ENCODE measurements around the gene VTN.

The VTN gene

GRCh38 chr17:28370035-28370743, at the start of gene VTN:
TSS of gene VTN (minus strand) at chr17:28370307. CDS start at chr17:28370203, 104 bp downstream.
- peaks cover 0 to 22% (median 6%) of the 10 kb centered on the region in 11 experiments; a peak in 13 of 22 replicates for H3K36me3 ChIP-seq
- H3K4me2 ChIP-seq = peak within 1 kb of the TSS; percentile 96 to 100 (median 98)
- peak within 1 kb of the TSS in 6 of 11 experiments; percentile 13 to 60 (median 39); a peak in 9 of 22 replicates for H3K27ac ChIP-seq
- no peaks in the 10 kb centered on the region for H3K9me3 ChIP-seq (replicated peaks in 1 of 11)
- no peaks in the 10 kb centered on the region; a peak in 1 of 22 replicates for H3K27me3 ChIP-seq
- H3K9ac ChIP-seq = peak within 1 kb of the TSS in 8 of 11 experiments; percentile 3 to 84 (median 58); a peak in 10 of 22 replicates
- H3K4me3 ChIP-seq = peak within 1 kb of the TSS; percentile 63 to 79 (median 74); a peak in 19 of 20 replicates
- peaks cover 12 to 68% (median 37%) of the 10 kb centered on the region in 11 experiments; a peak in 19 of 22 replicates for H4K20me1 ChIP-seq
- TF ChIP-seq Cebpa-rat (IDR thresholded peaks at IDR 0.05) = no peak
- peaks cover 32 to 47% (median 40%) of the 10 kb centered on the region in 10 experiments for H3K4me1 ChIP-seq

GRCh38 chr17:28416703-28417311, 46.7 kb upstream of the VTN start:
- no peaks in the 10 kb centered on the region for H3K4me1 ChIP-seq
- TF ChIP-seq Cebpa-rat (IDR thresholded peaks at IDR 0.05) = no peak
- no peaks in the 10 kb centered on the region for H4K20me1 ChIP-seq
- H3K36me3 ChIP-seq = no peaks in the 10 kb centered on the region
- no peak overlapping the region for H3K4me3 ChIP-seq
- H3K9me3 ChIP-seq (replicated peaks in 1 of 11) = no peaks in the 10 kb centered on the region
- H3K4me2 ChIP-seq = no peak overlapping the region
- H3K27ac ChIP-seq = no peak overlapping the region
- H3K27me3 ChIP-seq = no peaks in the 10 kb centered on the region
- H3K9ac ChIP-seq = no peak overlapping the region

- Histone ChIP-seq H3K9me3 (replicated peaks in 1 of 11) (no peaks in the 10 kb centered on the region), H3K4me3 (no peak overlapping the region), H3K27ac (no peak overlapping the region), H3K4me1 (no peaks in the 10 kb centered on the region), H3K4me2 (no peak overlapping the region), H4K20me1 (no peaks in the 10 kb centered on the region), H3K9ac (no peak overlapping the region), H3K36me3 (no peaks in the 10 kb centered on the region), H3K27me3 (no peaks in the 10 kb centered on the region)
- no peak for TF ChIP-seq Cebpa-rat (IDR thresholded peaks at IDR 0.05)
Measured at GRCh38 chr17:28415886-28416285, 45.8 kb upstream of the VTN start.

GRCh38 chr17:28413804-28414203, 43.7 kb upstream of the VTN start:
- H3K27me3 ChIP-seq = no peaks in the 10 kb centered on the region
- no peaks in the 10 kb centered on the region for H3K4me1 ChIP-seq
- no peak for TF ChIP-seq Cebpa-rat (IDR thresholded peaks at IDR 0.05)
- no peak overlapping the region for H3K27ac ChIP-seq
- H4K20me1 ChIP-seq = no peaks in the 10 kb centered on the region
- no peak overlapping the region for H3K4me2 ChIP-seq
- H3K9me3 ChIP-seq (replicated peaks in 1 of 11) = no peaks in the 10 kb centered on the region
- no peak overlapping the region for H3K9ac ChIP-seq
- H3K36me3 ChIP-seq = no peaks in the 10 kb centered on the region
- H3K4me3 ChIP-seq = no peak overlapping the region

- TF ChIP-seq Cebpa-rat (IDR thresholded peaks at IDR 0.05) = no peak
- Histone ChIP-seq H3K4me2 (no peak overlapping the region), H3K4me3 (no peak overlapping the region), H3K27ac (no peak overlapping the region), H4K20me1 (no peaks in the 10 kb centered on the region), H3K4me1 (peaks cover 0 to 10% (median 0%) of the 10 kb centered on the region in 10 experiments; a peak in 3 of 20 replicates), H3K36me3 (no peaks in the 10 kb centered on the region), H3K9ac (no peak overlapping the region), H3K9me3 (replicated peaks in 1 of 11) (no peaks in the 10 kb centered on the region), H3K27me3 (no peaks in the 10 kb centered on the region)
Measured at GRCh38 chr17:28412099-28412498, 42.0 kb upstream of the VTN start.

GRCh38 chr17:28407974-28408306, 37.8 kb upstream of the VTN start:
- no peak overlapping the region for H3K9ac ChIP-seq
- H3K4me3 ChIP-seq = no peak overlapping the region
- peaks cover 0 to 10% (median 0%) of the 10 kb centered on the region in 11 experiments; a peak in 3 of 22 replicates for H3K27me3 ChIP-seq
- H3K9me3 ChIP-seq (replicated peaks in 1 of 11) = no peaks in the 10 kb centered on the region
- peak overlapping the region in 2 of 11 experiments; percentile 10 to 47; a peak in 3 of 22 replicates for H3K4me2 ChIP-seq
- H3K4me1 ChIP-seq = peaks cover 25 to 48% (median 38%) of the 10 kb centered on the region in 10 experiments
- no peak overlapping the region for H3K27ac ChIP-seq
- no peaks in the 10 kb centered on the region for H4K20me1 ChIP-seq
- no peak for TF ChIP-seq Cebpa-rat (IDR thresholded peaks at IDR 0.05)
- peaks cover 0 to 1% (median 0%) of the 10 kb centered on the region in 11 experiments; a peak in 1 of 22 replicates for H3K36me3 ChIP-seq

GRCh38 chr17:28407130-28407973, 37.2 kb upstream of the VTN start:
- Histone ChIP-seq H3K27me3 (peaks cover 0 to 10% (median 0%) of the 10 kb centered on the region in 11 experiments; a peak in 3 of 22 replicates), H3K27ac (no peak overlapping the region), H3K4me3 (no peak overlapping the region), H3K9me3 (replicated peaks in 1 of 11) (no peaks in the 10 kb centered on the region), H3K9ac (no peak overlapping the region), H3K4me2 (peak overlapping the region in 2 of 11 experiments; percentile 47 to 95; a peak in 2 of 22 replicates), H3K4me1 (peaks cover 25 to 54% (median 44%) of the 10 kb centered on the region in 10 experiments), H4K20me1 (no peaks in the 10 kb centered on the region), H3K36me3 (peaks cover 0 to 7% (median 0%) of the 10 kb centered on the region in 11 experiments; a peak in 5 of 22 replicates)
- no peak for TF ChIP-seq Cebpa-rat (IDR thresholded peaks at IDR 0.05)

- H3K27me3 ChIP-seq = peaks cover 0 to 10% (median 0%) of the 10 kb centered on the region in 11 experiments; a peak in 3 of 22 replicates
- peak overlapping the region; percentile 92 to 100 (median 98) for H3K4me2 ChIP-seq
- H3K27ac ChIP-seq = no peak overlapping the region; a peak in 1 of 22 replicates
- peaks cover 0 to 16% (median 4%) of the 10 kb centered on the region in 11 experiments; a peak in 5 of 22 replicates for H3K36me3 ChIP-seq
- no peak for TF ChIP-seq Cebpa-rat (IDR thresholded peaks at IDR 0.05)
- peaks cover 25 to 63% (median 51%) of the 10 kb centered on the region in 10 experiments for H3K4me1 ChIP-seq
- no peaks in the 10 kb centered on the region for H4K20me1 ChIP-seq
- peak overlapping the region in 9 of 11 experiments; percentile 69 to 82 (median 77); a peak in 13 of 22 replicates for H3K9ac ChIP-seq
- peak overlapping the region; percentile 65 to 78 (median 72) for H3K4me3 ChIP-seq
- H3K9me3 ChIP-seq (replicated peaks in 1 of 11) = no peaks in the 10 kb centered on the region
Measured at GRCh38 chr17:28406473-28406814, 36.3 kb upstream of the VTN start.

Measured in BLaER1 treated with 17β-estradiol and CSF1 and Interleukin-3, amounts not matched to agents 10 nM and 100 nM (cell line).